SU-DHL-6 (cell line): Measurements from ENCODE around the gene SMAD5.

ENCODE experiments used
- H2AFZ ChIP-seq: fragments of 200-600 bp; sonication (generic); 2 replicates; pipeline ENCODE4 v1.6.1; 2014; ENCODE audit warnings: low read depth, mild to moderate bottlenecking, moderate library complexity, mixed read lengths, antibody characterized with exemption, low read length; ENCODE audit not compliant: severe bottlenecking
- H3F3A ChIP-seq: fragments of 200-600 bp; shearing (Covaris generic); 2 replicates; pipeline ENCODE4 v1.6.0; 2016; ENCODE audit warnings: antibody characterized with exemption, mild to moderate bottlenecking; ENCODE audit not compliant: insufficient read depth
- H3K27ac ChIP-seq: fragments of 200-600 bp; sonication (generic); 2 replicates; pipeline ENCODE4 v1.5.1; 2016; ENCODE audit warnings: low read depth, mild to moderate bottlenecking, low read length, moderate library complexity, mixed read lengths
- H3K27me3 ChIP-seq: fragments of 200-600 bp; sonication (generic), shearing (Covaris generic); 2 replicates; pipeline ENCODE4 v1.6.0; 2014; ENCODE audit warnings: mild to moderate bottlenecking, low read length
- H3K36me3 ChIP-seq: fragments of 200-600 bp; sonication (generic); 2 replicates; pipeline ENCODE4 v1.6.1; 2014; ENCODE audit warnings: mild to moderate bottlenecking, low read length, mixed read lengths
- H3K4me2 ChIP-seq: fragments of 300-600, 200-600 bp; shearing (Covaris generic), sonication (generic); 2 replicates; pipeline ENCODE4 v1.6.0; 2014; ENCODE audit warnings: low read length, low read depth, mild to moderate bottlenecking; ENCODE audit not compliant: poor library complexity, severe bottlenecking
- H3K4me3 ChIP-seq: fragments of 200-600 bp; sonication (generic); 2 replicates; pipeline ENCODE4 v1.5.1; 2014; ENCODE audit warnings: antibody characterized with exemption, low read length, mild to moderate bottlenecking, mixed read lengths; ENCODE audit not compliant: insufficient read depth, poor library complexity, severe bottlenecking
- H3K79me2 ChIP-seq: fragments of 200-600 bp; sonication (generic); 2 replicates; pipeline ENCODE4 v1.6.1; 2014; ENCODE audit warnings: mild to moderate bottlenecking, low read length, moderate library complexity; ENCODE audit not compliant: insufficient read depth
- H3K9ac ChIP-seq: fragments of 200-600 bp; sonication (generic); 2 replicates; pipeline ENCODE4 v1.7.0; 2014; ENCODE audit warnings: mild to moderate bottlenecking, low read length
- H3K9me2 ChIP-seq: fragments of 200-600 bp; sonication (generic); replicated peaks from 2 replicates; pipeline ENCODE4 v1.6.1; 2014; ENCODE audit warnings: low read length; ENCODE audit not compliant: insufficient read depth
- H3K9me3 ChIP-seq: fragments of 200-600 bp; sonication (generic); 2 replicates; pipeline ENCODE4 v1.6.1; 2014; ENCODE audit warnings: low read length, mixed read lengths; ENCODE audit not compliant: insufficient read depth
- H4K20me1 ChIP-seq: fragments of 200-600 bp; sonication (generic); 2 replicates; pipeline ENCODE4 v1.6.1; 2014; ENCODE audit warnings: low read depth, mild to moderate bottlenecking, antibody characterized with exemption, low read length, moderate library complexity, mixed read lengths
- EZH2phosphoT487 ChIP-seq: fragments of 200-600 bp; sonication (generic), shearing (Covaris generic); conservative IDR thresholded peaks from 2 replicates; pipeline ENCODE4 v1.6.1; 2018; ENCODE audit warnings: mild to moderate bottlenecking, antibody characterized with exemption, low read length, moderate library complexity, mixed read lengths
- TF ChIP-seq, protein P1 (sequence below): fragments of 200-600 bp; sonication (generic); IDR thresholded peaks from one replicate; pipeline ENCODE4 v1.5.1; 2017; ENCODE audit warnings: antibody characterized with exemption, mild to moderate bottlenecking, low read length, moderate library complexity; ENCODE audit not compliant: insufficient read depth, poor library complexity, severe bottlenecking

The SMAD5 gene

DNA sequence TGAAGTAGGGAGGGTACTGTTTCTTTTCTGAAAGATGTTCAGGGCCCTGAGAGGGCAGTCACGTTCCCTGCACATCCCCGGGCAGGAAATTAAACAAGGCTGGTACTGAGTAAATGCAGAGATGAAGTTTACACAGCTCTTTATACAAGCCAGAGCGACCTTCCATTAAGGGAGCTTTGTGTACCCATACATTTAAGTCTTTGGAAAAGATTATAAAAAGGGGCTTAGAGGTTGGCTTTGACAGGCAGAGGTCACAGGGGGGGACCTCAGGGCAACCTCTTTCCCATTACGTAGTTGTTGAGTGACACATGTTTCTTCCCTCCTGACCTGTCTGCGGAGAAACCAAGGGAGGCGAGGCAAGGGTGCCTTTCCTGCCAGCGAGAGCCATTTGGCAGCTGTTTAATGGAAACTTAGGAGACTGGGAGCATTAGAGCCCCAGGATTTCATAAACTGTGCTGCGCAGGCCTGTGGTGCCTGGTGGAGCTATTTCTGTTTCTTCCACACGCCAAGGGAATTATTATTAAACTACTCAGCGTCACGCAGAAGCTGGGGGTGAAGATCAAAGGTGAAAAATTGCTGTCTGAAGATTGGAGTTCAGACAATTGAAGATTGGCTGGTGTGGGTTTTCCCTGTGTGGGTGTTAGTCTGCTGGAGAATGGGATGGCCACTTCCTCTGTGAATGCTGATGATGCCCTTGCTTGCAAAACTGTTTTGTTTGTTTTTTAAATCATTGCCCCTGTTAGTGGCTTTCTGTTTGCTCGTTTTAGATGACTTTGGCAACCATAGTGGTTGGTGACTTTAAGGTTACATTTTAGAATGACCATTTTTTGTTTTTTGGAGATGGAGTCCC, 63.6 kb downstream of the SMAD5 start:
- no peak overlapping the region for H3K4me2 ChIP-seq
- no peaks in the 10 kb centered on the region for H3K79me2 ChIP-seq
- no peaks in the 10 kb centered on the region for H3K27me3 ChIP-seq
- TF ChIP-seq, protein P1, sequence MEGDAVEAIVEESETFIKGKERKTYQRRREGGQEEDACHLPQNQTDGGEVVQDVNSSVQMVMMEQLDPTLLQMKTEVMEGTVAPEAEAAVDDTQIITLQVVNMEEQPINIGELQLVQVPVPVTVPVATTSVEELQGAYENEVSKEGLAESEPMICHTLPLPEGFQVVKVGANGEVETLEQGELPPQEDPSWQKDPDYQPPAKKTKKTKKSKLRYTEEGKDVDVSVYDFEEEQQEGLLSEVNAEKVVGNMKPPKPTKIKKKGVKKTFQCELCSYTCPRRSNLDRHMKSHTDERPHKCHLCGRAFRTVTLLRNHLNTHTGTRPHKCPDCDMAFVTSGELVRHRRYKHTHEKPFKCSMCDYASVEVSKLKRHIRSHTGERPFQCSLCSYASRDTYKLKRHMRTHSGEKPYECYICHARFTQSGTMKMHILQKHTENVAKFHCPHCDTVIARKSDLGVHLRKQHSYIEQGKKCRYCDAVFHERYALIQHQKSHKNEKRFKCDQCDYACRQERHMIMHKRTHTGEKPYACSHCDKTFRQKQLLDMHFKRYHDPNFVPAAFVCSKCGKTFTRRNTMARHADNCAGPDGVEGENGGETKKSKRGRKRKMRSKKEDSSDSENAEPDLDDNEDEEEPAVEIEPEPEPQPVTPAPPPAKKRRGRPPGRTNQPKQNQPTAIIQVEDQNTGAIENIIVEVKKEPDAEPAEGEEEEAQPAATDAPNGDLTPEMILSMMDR, result no peak
- no peak for TF ChIP-seq EZH2phosphoT487
- no peaks in the 10 kb centered on the region for H3K36me3 ChIP-seq
- H2AFZ ChIP-seq, result no peak overlapping the region
- H3F3A ChIP-seq, result no peaks in the 10 kb centered on the region
- no peaks in the 10 kb centered on the region for H4K20me1 ChIP-seq
- no peak overlapping the region for H3K27ac ChIP-seq
- no peaks in the 10 kb centered on the region for H3K9me3 ChIP-seq
- H3K9ac ChIP-seq, result no peak overlapping the region
- no peaks in the 10 kb centered on the region for H3K9me2 ChIP-seq
- no peak overlapping the region for H3K4me3 ChIP-seq

DNA sequence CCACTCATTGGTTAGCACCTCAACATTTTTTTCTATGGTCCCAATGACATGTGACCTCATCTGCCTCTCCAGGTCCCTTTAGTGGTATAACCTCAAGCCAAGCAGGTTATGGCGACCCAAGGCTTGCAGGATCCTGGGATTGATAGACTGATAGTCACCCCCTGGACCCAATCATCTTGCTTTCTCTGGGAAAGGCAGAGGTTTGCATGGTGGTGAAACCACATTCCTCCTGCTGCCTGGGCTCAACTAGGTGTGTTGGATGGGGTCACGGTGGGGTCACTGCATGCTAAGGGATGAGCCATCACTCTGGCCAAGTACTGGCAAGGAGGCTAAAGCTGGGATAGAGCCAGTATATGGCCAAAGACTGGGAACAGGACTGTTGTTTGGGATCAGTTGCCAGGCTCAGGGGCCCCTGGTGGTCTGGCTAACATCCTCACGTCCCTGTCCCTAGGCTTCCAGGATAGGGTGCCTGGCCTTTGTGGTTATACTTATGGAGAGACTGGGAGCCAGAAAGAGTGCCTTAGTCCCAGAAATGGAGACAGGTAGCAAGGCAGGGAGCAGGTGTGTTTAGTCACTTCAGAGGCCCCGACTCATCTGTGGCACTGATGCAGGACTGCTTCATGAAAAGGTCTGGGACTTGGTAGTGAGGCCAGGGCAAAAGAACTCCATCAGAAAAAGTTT, 65.0 kb downstream of the SMAD5 start:
- H3K9me3 ChIP-seq, result no peaks in the 10 kb centered on the region
- H3K9me2 ChIP-seq, result no peaks in the 10 kb centered on the region
- H4K20me1 ChIP-seq, result no peaks in the 10 kb centered on the region
- no peaks in the 10 kb centered on the region for H3K36me3 ChIP-seq
- H2AFZ ChIP-seq, result no peak overlapping the region
- no peaks in the 10 kb centered on the region for H3K27me3 ChIP-seq
- no peak overlapping the region for H3K4me3 ChIP-seq
- no peaks in the 10 kb centered on the region for H3K79me2 ChIP-seq
- H3F3A ChIP-seq, result no peaks in the 10 kb centered on the region
- H3K9ac ChIP-seq, result no peak overlapping the region
- H3K4me2 ChIP-seq, result no peak overlapping the region
- TF ChIP-seq, protein P1, result no peak
- TF ChIP-seq EZH2phosphoT487, result no peak
- no peak overlapping the region for H3K27ac ChIP-seq

DNA sequence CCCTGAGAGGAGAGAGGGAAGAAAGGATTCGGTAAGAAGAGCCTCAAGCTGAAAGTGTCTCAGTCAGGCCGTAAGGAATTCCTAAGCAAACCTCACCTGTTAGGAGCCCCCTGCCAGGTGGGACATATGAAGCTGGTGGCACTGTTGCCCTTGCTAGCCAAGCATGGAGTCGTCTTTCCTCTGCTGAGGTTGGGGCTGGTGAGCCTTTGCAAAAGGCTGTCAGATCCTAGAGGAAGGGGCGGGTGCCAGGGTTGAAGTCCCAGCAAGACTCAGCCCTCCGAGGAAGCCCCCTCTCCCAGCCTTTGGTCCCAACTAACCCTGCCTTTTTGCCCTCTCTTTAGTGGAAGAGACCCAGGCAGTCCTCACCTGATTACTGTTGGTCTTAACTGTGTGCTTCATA, 65.8 kb downstream of the SMAD5 start:
- H4K20me1 ChIP-seq, result no peaks in the 10 kb centered on the region
- H2AFZ ChIP-seq, result no peak overlapping the region
- H3K36me3 ChIP-seq, result no peaks in the 10 kb centered on the region
- no peak overlapping the region for H3K9ac ChIP-seq
- TF ChIP-seq, protein P1, result no peak
- no peak for TF ChIP-seq EZH2phosphoT487
- H3K27ac ChIP-seq, result no peak overlapping the region
- H3K9me3 ChIP-seq, result no peaks in the 10 kb centered on the region
- no peaks in the 10 kb centered on the region for H3F3A ChIP-seq
- H3K27me3 ChIP-seq, result no peaks in the 10 kb centered on the region
- H3K9me2 ChIP-seq, result no peaks in the 10 kb centered on the region
- H3K4me2 ChIP-seq, result no peak overlapping the region
- H3K4me3 ChIP-seq, result no peak overlapping the region
- H3K79me2 ChIP-seq, result no peaks in the 10 kb centered on the region
